Stimulated activated naive CD8-positive, alpha-beta T cell treated with anti-CD3 and anti-CD28 coated beads, Interleukin-15, Interleukin-2, amounts not matched to agents 100 ng/mL and 50 ng/mL, for 24 hours (primary cell): Measurements from ENCODE around the gene ZG16.

Source experiments
- H3K27ac Mint-ChIP-seq: one replicate; pipeline ENCODE4 v1.8.0; 2021; ENCODE audit warnings: mild to moderate bottlenecking, mixed read lengths
- H3K27me3 Mint-ChIP-seq: one replicate; pipeline ENCODE4 v1.8.0; 2021; ENCODE audit warnings: mixed read lengths
- H3K36me3 Mint-ChIP-seq: one replicate; pipeline ENCODE4 v1.8.0; 2021; ENCODE audit warnings: low read depth, mixed read lengths
- H3K4me1 Mint-ChIP-seq: one replicate; pipeline ENCODE4 v1.8.0; 2021; ENCODE audit warnings: low read depth, mixed read lengths
- H3K4me3 Mint-ChIP-seq: one replicate; pipeline ENCODE4 v1.8.0; 2021; ENCODE audit warnings: mild to moderate bottlenecking, mixed read lengths
- H3K9me3 Mint-ChIP-seq: one replicate; pipeline ENCODE4 v1.8.0; 2021; ENCODE audit warnings: mixed read lengths

Gene ZG16

GRCh38 chr16:29815793-29816693 is 38.0 kb downstream of the ZG16 start, which contains the start of gene PAGR1:
TSS of gene PAGR1 (plus strand) at chr16:29816152. CDS start at chr16:29816526, 374 bp downstream.
- Mint-ChIP-seq H3K27me3 (no peaks in the 10 kb centered on the region), H3K36me3 (peaks cover 37% of the 10 kb centered on the region), H3K27ac (peak within 1 kb of the TSS; percentile 97), H3K9me3 (no peaks in the 10 kb centered on the region), H3K4me3 (peak within 1 kb of the TSS; percentile 96), H3K4me1 (peaks cover 70% of the 10 kb centered on the region)

GRCh38 chr16:29816694-29817441 is 38.8 kb downstream of the ZG16 start:
- Mint-ChIP-seq H3K9me3 (no peaks in the 10 kb centered on the region), H3K27ac (peak overlapping the region; percentile 97)

GRCh38 chr16:29818082-29818481 is 40.0 kb downstream of the ZG16 start:
- peaks cover 41% of the 10 kb centered on the region for H3K36me3 Mint-ChIP-seq
- peak overlapping the region; percentile 79 for H3K4me3 Mint-ChIP-seq
- no peaks in the 10 kb centered on the region for H3K27me3 Mint-ChIP-seq
- H3K4me1 Mint-ChIP-seq, result peaks cover 78% of the 10 kb centered on the region
- peak overlapping the region; percentile 76 for H3K27ac Mint-ChIP-seq
- H3K9me3 Mint-ChIP-seq, result no peaks in the 10 kb centered on the region

More at GRCh38 chr16:29816694-29817441, 38.8 kb downstream of the ZG16 start:
- H3K4me3 Mint-ChIP-seq, result peak overlapping the region; percentile 96
- H3K4me1 Mint-ChIP-seq, result peaks cover 70% of the 10 kb centered on the region
- H3K36me3 Mint-ChIP-seq, result peaks cover 35% of the 10 kb centered on the region
- no peaks in the 10 kb centered on the region for H3K27me3 Mint-ChIP-seq

GRCh38 chr16:29819506-29819905 is 41.5 kb downstream of the ZG16 start:
- H3K27ac Mint-ChIP-seq, result peak overlapping the region; percentile 96
- no peaks in the 10 kb centered on the region for H3K9me3 Mint-ChIP-seq
- H3K27me3 Mint-ChIP-seq, result no peaks in the 10 kb centered on the region
- H3K4me1 Mint-ChIP-seq, result peaks cover 92% of the 10 kb centered on the region
- peaks cover 41% of the 10 kb centered on the region for H3K36me3 Mint-ChIP-seq
- H3K4me3 Mint-ChIP-seq, result peak overlapping the region; percentile 92

GRCh38 chr16:29820271-29820701 is 42.2 kb downstream of the ZG16 start, which contains the start of gene MVP:
TSS of gene MVP (plus strand) at chr16:29820462. CDS start at chr16:29830550, 10,088 bp downstream.
- peak within 1 kb of the TSS; percentile 92 for H3K4me3 Mint-ChIP-seq
- H3K9me3 Mint-ChIP-seq, result no peaks in the 10 kb centered on the region
- H3K27me3 Mint-ChIP-seq, result no peaks in the 10 kb centered on the region
- H3K27ac Mint-ChIP-seq, result peak within 1 kb of the TSS; percentile 96
- peaks cover 41% of the 10 kb centered on the region for H3K36me3 Mint-ChIP-seq
- peaks cover 92% of the 10 kb centered on the region for H3K4me1 Mint-ChIP-seq

- H3K27me3 Mint-ChIP-seq, result no peaks in the 10 kb centered on the region
- peaks cover 41% of the 10 kb centered on the region for H3K36me3 Mint-ChIP-seq
- peak overlapping the region; percentile 92 for H3K4me3 Mint-ChIP-seq
- no peaks in the 10 kb centered on the region for H3K9me3 Mint-ChIP-seq
- peaks cover 93% of the 10 kb centered on the region for H3K4me1 Mint-ChIP-seq
- H3K27ac Mint-ChIP-seq, result peak overlapping the region; percentile 96
These were observed 42.9 kb downstream of the ZG16 start for GRCh38 chr16:29820730-29821642.

- Mint-ChIP-seq H3K4me3 (peak overlapping the region; percentile 92), H3K36me3 (peaks cover 40% of the 10 kb centered on the region), H3K27ac (peak overlapping the region; percentile 96)
These were observed 43.6 kb downstream of the ZG16 start for GRCh38 chr16:29821643-29822115.

GRCh38 chr16:29824589-29825144 is 46.6 kb downstream of the ZG16 start:
- no peaks in the 10 kb centered on the region for H3K9me3 Mint-ChIP-seq
- H3K4me3 Mint-ChIP-seq, result peak overlapping the region; percentile 57
- peaks cover 95% of the 10 kb centered on the region for H3K4me1 Mint-ChIP-seq
- H3K27me3 Mint-ChIP-seq, result no peaks in the 10 kb centered on the region
- peak overlapping the region; percentile 97 for H3K27ac Mint-ChIP-seq
- peaks cover 15% of the 10 kb centered on the region for H3K36me3 Mint-ChIP-seq

More at GRCh38 chr16:29821643-29822115, 43.6 kb downstream of the ZG16 start:
- Mint-ChIP-seq H3K9me3 (no peaks in the 10 kb centered on the region), H3K4me1 (peaks cover 99% of the 10 kb centered on the region), H3K27me3 (no peaks in the 10 kb centered on the region)

GRCh38 chr16:29825145-29826044 is 47.3 kb downstream of the ZG16 start:
- peaks cover 93% of the 10 kb centered on the region for H3K4me1 Mint-ChIP-seq
- no peaks in the 10 kb centered on the region for H3K9me3 Mint-ChIP-seq
- peak overlapping the region; percentile 97 for H3K27ac Mint-ChIP-seq
- H3K27me3 Mint-ChIP-seq, result no peaks in the 10 kb centered on the region
- H3K4me3 Mint-ChIP-seq, result peak overlapping the region; percentile 57
- peaks cover 10% of the 10 kb centered on the region for H3K36me3 Mint-ChIP-seq

- Mint-ChIP-seq H3K27ac (peak overlapping the region; percentile 97), H3K9me3 (no peaks in the 10 kb centered on the region), H3K36me3 (peaks cover 6% of the 10 kb centered on the region), H3K4me3 (peak overlapping the region; percentile 79), H3K4me1 (peaks cover 84% of the 10 kb centered on the region), H3K27me3 (no peaks in the 10 kb centered on the region)
These were observed 48.3 kb downstream of the ZG16 start for GRCh38 chr16:29826342-29826695.

- no peak overlapping the region for H3K4me3 Mint-ChIP-seq
- no peaks in the 10 kb centered on the region for H3K27me3 Mint-ChIP-seq
- H3K9me3 Mint-ChIP-seq, result no peaks in the 10 kb centered on the region
- no peak overlapping the region for H3K27ac Mint-ChIP-seq
- peaks cover 22% of the 10 kb centered on the region for H3K36me3 Mint-ChIP-seq
- H3K4me1 Mint-ChIP-seq, result peaks cover 55% of the 10 kb centered on the region
These were observed 52.7 kb downstream of the ZG16 start for GRCh38 chr16:29830774-29831173.

GRCh38 chr16:29831490-29831889 is 53.4 kb downstream of the ZG16 start:
- Mint-ChIP-seq H3K36me3 (peaks cover 22% of the 10 kb centered on the region), H3K4me3 (no peak overlapping the region), H3K9me3 (no peaks in the 10 kb centered on the region), H3K4me1 (peaks cover 49% of the 10 kb centered on the region), H3K27me3 (no peaks in the 10 kb centered on the region), H3K27ac (no peak overlapping the region)
